Measurements from ENCODE around the gene CKAP4. TPM values are rescaled to one million over a fixed set of nuclear protein-coding genes. Genes with fewer than 3 reads are reported as not detected.

Gene CKAP4
- total and polyA plus RNA-seq, 2 of the 13 experiments (the other 11 are each of a cell fraction or from before 2014, with no cell fraction given) = 39.2 to 70.2 TPM

- TF ChIP-seq TCF7 (IDR thresholded peaks at IDR 0.05; ENCODE audit: low read depth) (no peak), SPEN (CRISPR knock-in tag; IDR thresholded peaks at IDR 0.05; ENCODE audit: low read depth) (peak; percentile 17; the same call in 1 of the 2 replicates), SCMH1 (CRISPR knock-in tag; IDR thresholded peaks at IDR 0.05; ENCODE audit: borderline replicate concordance) (no peak), ZNF800 (CRISPR knock-in tag; IDR thresholded peaks at IDR 0.05) (peak; percentile 36; the same call in 1 of the 2 replicates), ELK4 (CRISPR knock-in tag; IDR thresholded peaks at IDR 0.05; ENCODE audit: borderline replicate concordance) (no peak), PRDM15 (CRISPR knock-in tag; IDR thresholded peaks at IDR 0.05) (no peak), MYC (CRISPR knock-in tag; IDR thresholded peaks at IDR 0.05; ENCODE audit: borderline replicate concordance) (no peak), KDM5B (CRISPR knock-in tag; IDR thresholded peaks at IDR 0.05; ENCODE audit: borderline replicate concordance) (peak; percentile 78; the same call in 1 of the 2 replicates), MIXL1 (CRISPR knock-in tag; IDR thresholded peaks at IDR 0.05) (no peak), ATAD3A (CRISPR knock-in tag; IDR thresholded peaks at IDR 0.05) (no peak), ZNF713 (CRISPR knock-in tag; IDR thresholded peaks at IDR 0.05) (no peak), ZNF468 (CRISPR knock-in tag; IDR thresholded peaks at IDR 0.05) (no peak), ZBTB1 (CRISPR knock-in tag; IDR thresholded peaks at IDR 0.05; ENCODE audit: borderline replicate concordance) (0 out of 2 replicates have a peak, but pooled peaks have one; percentile 36), RXRB (CRISPR knock-in tag; IDR thresholded peaks at IDR 0.05; ENCODE audit: borderline replicate concordance) (no peak), RAD21 (CRISPR knock-in tag; IDR thresholded peaks at IDR 0.05) (0 out of 2 replicates have a peak, but pooled peaks have one; percentile 10), ZBTB33 (CRISPR knock-in tag; IDR thresholded peaks at IDR 0.05) (no peak), CSRNP1 (CRISPR knock-in tag; IDR thresholded peaks at IDR 0.05) (no peak), SMC3 (IDR thresholded peaks at IDR 0.05; ENCODE audit: low read length) (no peak), NBN (conservative IDR thresholded peaks at IDR 0.05) (no peak), ZNF564 (CRISPR knock-in tag; IDR thresholded peaks at IDR 0.05) (no peak)
Measured at GRCh38 chr12:106248312-106248845, 559 bp upstream of the CKAP4 start (continued).

Data from HepG2 (cell line).